Choroid plexus epithelial cell (primary cell): Measurements from ENCODE around the gene RASGRP2.

Source experiments
- DNase-seq: peaks from one replicate; pipeline ENCODE4 v3.0.0-alpha.2; 2010; ENCODE audit warnings: low read depth
- H3K4me3 ChIP-seq: 2 replicates; pipeline ENCODE4 v1.5.1; 2011; ENCODE audit warnings: low read depth, mild to moderate bottlenecking, control low read depth, low read length, moderate library complexity
- TF ChIP-seq, protein P1 (sequence below): conservative IDR thresholded peaks from 2 replicates; pipeline ENCODE4 v1.5.1; 2011; ENCODE audit warnings: low read depth, mild to moderate bottlenecking, control low read depth, inconsistent platforms, low read length, moderate library complexity

RASGRP2 gene

GRCh38 chr11:64788321-64789215 is 44.6 kb upstream of the RASGRP2 start:
- TF ChIP-seq, protein P1, sequence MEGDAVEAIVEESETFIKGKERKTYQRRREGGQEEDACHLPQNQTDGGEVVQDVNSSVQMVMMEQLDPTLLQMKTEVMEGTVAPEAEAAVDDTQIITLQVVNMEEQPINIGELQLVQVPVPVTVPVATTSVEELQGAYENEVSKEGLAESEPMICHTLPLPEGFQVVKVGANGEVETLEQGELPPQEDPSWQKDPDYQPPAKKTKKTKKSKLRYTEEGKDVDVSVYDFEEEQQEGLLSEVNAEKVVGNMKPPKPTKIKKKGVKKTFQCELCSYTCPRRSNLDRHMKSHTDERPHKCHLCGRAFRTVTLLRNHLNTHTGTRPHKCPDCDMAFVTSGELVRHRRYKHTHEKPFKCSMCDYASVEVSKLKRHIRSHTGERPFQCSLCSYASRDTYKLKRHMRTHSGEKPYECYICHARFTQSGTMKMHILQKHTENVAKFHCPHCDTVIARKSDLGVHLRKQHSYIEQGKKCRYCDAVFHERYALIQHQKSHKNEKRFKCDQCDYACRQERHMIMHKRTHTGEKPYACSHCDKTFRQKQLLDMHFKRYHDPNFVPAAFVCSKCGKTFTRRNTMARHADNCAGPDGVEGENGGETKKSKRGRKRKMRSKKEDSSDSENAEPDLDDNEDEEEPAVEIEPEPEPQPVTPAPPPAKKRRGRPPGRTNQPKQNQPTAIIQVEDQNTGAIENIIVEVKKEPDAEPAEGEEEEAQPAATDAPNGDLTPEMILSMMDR, result no peak
- DNase-seq, result no peak
- no peak overlapping the region for H3K4me3 ChIP-seq

GRCh38 chr11:64787526-64788320 is 43.8 kb upstream of the RASGRP2 start:
- DNase-seq, result peak; percentile 70
- H3K4me3 ChIP-seq, result no peak overlapping the region
- TF ChIP-seq, protein P1, result peak; percentile 95

- TF ChIP-seq, protein P1, result no peak
- DNase-seq, result no peak
- H3K4me3 ChIP-seq, result no peak overlapping the region
Observed at GRCh38 chr11:64786308-64786707, 42.4 kb upstream of the RASGRP2 start.

DNA sequence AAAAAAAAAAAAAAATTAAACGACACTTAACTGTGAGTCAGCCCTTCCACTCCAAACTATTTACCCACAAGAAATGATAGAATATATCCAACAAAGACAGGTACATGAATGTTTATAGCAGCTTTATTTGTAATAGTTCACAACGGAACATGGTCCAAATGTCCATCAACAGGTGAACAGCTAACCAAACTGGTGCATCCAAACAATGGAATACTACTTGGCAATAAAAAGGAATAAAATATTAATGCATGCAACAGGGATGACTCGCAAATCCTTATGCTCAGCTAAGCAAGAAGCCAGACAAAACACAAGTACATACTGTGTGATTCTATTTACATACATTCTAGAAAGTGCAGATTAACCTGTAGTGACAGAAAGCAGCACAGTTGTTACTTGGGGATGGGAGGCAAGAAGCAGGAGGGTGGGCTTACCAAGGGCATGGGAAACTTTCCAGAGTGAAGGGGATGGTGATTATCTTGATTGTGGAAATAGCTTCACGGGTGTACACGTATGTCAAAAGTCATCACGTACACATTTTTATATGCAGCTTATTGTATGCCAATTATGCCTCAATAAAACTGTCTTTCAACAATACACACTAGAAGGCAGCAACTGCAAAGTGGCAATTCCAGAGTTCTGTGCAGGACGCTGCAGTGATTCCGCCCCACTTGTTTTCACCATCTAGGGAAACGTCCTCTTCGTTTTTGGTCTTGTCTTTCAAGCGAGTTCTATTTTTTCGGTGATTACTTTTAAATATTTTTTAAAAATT is 41.1 kb upstream of the RASGRP2 start:
- H3K4me3 ChIP-seq, result no peak overlapping the region
- TF ChIP-seq, protein P1, result no peak
- DNase-seq, result no peak

DNA sequence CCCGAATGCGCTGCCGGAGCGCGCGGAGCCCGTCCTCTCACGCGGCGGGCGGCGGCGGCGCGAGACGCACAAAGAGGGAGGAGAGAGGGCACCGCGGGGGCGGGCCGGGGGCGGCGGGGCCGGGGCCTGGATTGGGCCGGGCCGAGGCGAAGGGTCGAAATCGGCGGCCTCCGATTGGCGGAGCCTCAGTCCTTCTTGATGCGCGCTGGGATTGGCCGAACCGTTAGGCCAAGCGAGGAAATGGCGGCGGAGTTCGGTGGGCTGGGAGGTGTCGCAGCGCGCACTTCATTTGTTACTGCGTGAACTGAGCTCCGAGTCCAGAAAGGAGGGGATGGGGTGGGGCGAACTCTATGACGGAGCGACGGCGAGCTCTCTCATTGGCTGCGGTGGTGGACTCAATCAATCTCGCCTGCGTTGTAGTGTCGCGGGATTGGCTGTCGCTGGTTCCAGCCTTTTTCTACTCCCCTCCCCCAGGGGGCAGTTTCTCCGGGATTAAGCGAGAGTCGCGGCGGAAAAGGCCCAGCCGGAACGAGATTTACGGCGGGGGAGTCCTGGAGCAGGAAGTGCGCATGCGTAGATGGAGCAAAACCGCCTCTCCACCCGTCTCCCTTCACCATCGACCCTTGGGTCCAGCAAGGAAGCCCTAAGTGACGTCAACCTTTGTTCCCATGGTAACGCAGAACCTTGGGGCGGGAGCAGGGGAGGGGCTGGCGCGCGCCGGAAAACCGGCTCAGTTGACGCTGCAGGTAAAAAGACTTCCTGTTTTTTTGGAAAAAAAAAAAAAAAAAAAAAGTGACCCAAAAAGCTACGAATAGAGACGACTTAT is 34.7 kb upstream of the RASGRP2 start, which contains the start of gene SF1:
SF1 (minus strand) TSS at position 70 of the 826 bp plus-strand sequence. CDS start 150 bp downstream, outside the sequence.
- DNase-seq, result peak; percentile 100
- TF ChIP-seq, protein P1, result peak; percentile 14
- peak within 1 kb of the TSS; percentile 91 for H3K4me3 ChIP-seq

GRCh38 chr11:64778223-64778472 is 34.2 kb upstream of the RASGRP2 start:
- H3K4me3 ChIP-seq, result peak overlapping the region; percentile 91
- no peak for DNase-seq
- TF ChIP-seq, protein P1, result no peak
